Smooth muscle cell (in vitro differentiated cells): ENCODE results near the gene NPAS3. TPM values are rescaled to one million over a fixed set of nuclear protein-coding genes. Genes with fewer than 3 reads are reported as not detected.

Source experiments
- DNase-seq: peaks from one replicate; lab custom pipeline; 2025; ENCODE audit not compliant: unreplicated experiment; lab: John Stamatoyannopoulos, UW
- H2AFZ ChIP-seq: fragments of 200-600 bp; sonication (generic); 2 replicates; pipeline ENCODE4 v1.6.0; 2016; ENCODE audit warnings: antibody characterized with exemption, low read depth, mild to moderate bottlenecking
- H3F3A ChIP-seq: fragments of 200-600 bp; sonication (generic); 2 replicates; pipeline ENCODE4 v1.6.0; 2017; ENCODE audit warnings: antibody characterized with exemption, low read depth
- H3K27ac ChIP-seq: fragments of 200-600 bp; sonication (generic); 2 replicates; pipeline ENCODE4 v1.5.1; 2016; ENCODE audit warnings: low read depth, mild to moderate bottlenecking
- H3K27me3 ChIP-seq: fragments of 200-600 bp; sonication (generic); 2 replicates; pipeline ENCODE4 v1.6.1; 2016; ENCODE audit warnings: low read depth, mild to moderate bottlenecking
- H3K36me3 ChIP-seq: fragments of 200-600 bp; sonication (generic); 2 replicates; pipeline ENCODE4 v1.5.1; 2016; ENCODE audit warnings: low read depth
- H3K4me1 ChIP-seq: fragments of 200-600 bp; sonication (generic); 2 replicates; pipeline ENCODE4 v1.5.1; 2016; ENCODE audit warnings: low read depth
- H3K4me2 ChIP-seq: fragments of 200-600 bp; sonication (generic); 2 replicates; pipeline ENCODE4 v1.6.0; 2016; ENCODE audit warnings: mild to moderate bottlenecking
- H3K4me3 ChIP-seq: fragments of 200-600 bp; sonication (generic); 2 replicates; pipeline ENCODE4 v1.5.1; 2016; ENCODE audit warnings: mild to moderate bottlenecking
- H3K79me2 ChIP-seq: fragments of 200-600 bp; sonication (generic); 2 replicates; pipeline ENCODE4 v1.6.0; 2016; ENCODE audit warnings: low read depth, mild to moderate bottlenecking
- H3K9ac ChIP-seq: fragments of 200-600 bp; sonication (generic); 2 replicates; pipeline ENCODE4 v1.6.0; 2016; ENCODE audit warnings: low read depth
- H3K9me3 ChIP-seq: fragments of 200-600 bp; sonication (generic); replicated peaks from 2 replicates; pipeline ENCODE4 v1.5.1; 2016; ENCODE audit warnings: low read depth
- H4K20me1 ChIP-seq: fragments of 200-600 bp; sonication (generic); 2 replicates; pipeline ENCODE4 v1.6.0; 2016; ENCODE audit warnings: low read depth
- CTCF ChIP-seq: fragments of 200-600 bp; sonication (generic); IDR thresholded peaks from 2 replicates; pipeline ENCODE4 v1.5.1; 2017; ENCODE audit warnings: borderline replicate concordance, mild to moderate bottlenecking, antibody characterized with exemption; ENCODE audit not compliant: insufficient read depth, poor library complexity, severe bottlenecking
- WGBS: methylation state at CpG from one replicate; pipeline ENCODE4 v1.1.7; 2016; ENCODE audit warnings: low lambda C conversion rate; 5-methylcytosine and 5-hydroxymethylcytosine counted together
- polyA plus RNA-seq: library from polyadenylated mRNA; unstranded; fragments of >200 nt; fragmentation: Nextera tagmentation; extraction: Ambion mirVana; gene quantifications from 2 replicates; pipeline ENCODE4 v1.2.1, GENCODE V29; 2016
- total RNA-seq: library from RNA; depleted of rRNA; stranded (reverse); fragments of >200 nt; gene quantifications from 2 replicates; pipeline ENCODE4 v1.2.3, GENCODE V29; 2014

The NPAS3 gene
- total and polyA plus RNA-seq, 2 experiments from 2014 or later, result 0.79 to 2.0 TPM

DNA sequence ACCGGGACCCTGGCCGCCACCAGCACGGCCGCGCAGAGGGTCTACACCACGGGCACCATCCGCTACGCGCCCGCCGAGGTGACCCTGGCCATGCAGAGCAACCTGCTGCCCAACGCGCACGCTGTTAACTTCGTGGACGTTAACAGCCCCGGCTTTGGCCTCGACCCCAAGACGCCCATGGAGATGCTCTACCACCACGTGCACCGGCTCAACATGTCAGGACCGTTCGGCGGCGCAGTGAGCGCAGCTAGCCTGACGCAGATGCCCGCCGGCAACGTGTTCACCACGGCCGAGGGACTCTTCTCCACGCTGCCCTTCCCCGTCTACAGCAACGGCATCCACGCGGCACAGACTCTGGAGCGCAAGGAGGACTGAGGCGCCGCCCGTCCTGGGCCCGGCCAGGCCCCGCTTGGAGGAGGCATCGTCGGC, 862.1 kb downstream of the NPAS3 start:
- 97% methylated on average over 43 of the region's 45 CpGs for WGBS
- no peak for DNase-seq
- Histone ChIP-seq H3K4me2 (no peak overlapping the region), H3K27ac (no peak overlapping the region), H3F3A (no peaks in the 10 kb centered on the region), H3K9ac (no peak overlapping the region), H3K4me1 (no peaks in the 10 kb centered on the region), H3K4me3 (no peak overlapping the region), H3K79me2 (no peaks in the 10 kb centered on the region), H3K27me3 (no peaks in the 10 kb centered on the region), H3K36me3 (no peaks in the 10 kb centered on the region), H3K9me3 (no peaks in the 10 kb centered on the region), H2AFZ (no peak overlapping the region), H4K20me1 (no peaks in the 10 kb centered on the region)
- TF ChIP-seq CTCF, result no peak

DNA sequence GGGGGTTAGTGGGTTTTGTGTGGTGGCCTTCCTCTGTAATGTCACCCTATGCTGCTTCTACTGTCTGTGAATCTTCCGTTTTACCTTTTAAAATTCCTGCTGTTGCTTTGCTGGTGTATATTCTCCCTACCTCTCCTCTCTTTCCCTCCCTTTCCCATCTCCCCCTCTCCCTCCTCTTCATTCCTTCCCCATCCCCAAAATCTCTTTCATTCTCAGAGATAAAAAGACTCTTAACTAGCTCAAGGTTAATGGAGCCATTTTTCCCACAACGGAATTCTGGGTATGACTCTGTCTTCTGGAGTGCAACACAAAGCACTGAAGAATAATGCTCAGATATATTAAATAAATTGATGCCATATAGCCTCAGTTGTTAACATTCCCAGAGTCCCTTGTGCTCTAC, 864.1 kb downstream of the NPAS3 start:
- Histone ChIP-seq H3K27me3 (no peaks in the 10 kb centered on the region), H3K27ac (no peak overlapping the region), H3K4me3 (no peak overlapping the region), H3K9ac (no peak overlapping the region), H3K9me3 (no peaks in the 10 kb centered on the region), H3K36me3 (no peaks in the 10 kb centered on the region), H2AFZ (no peak overlapping the region), H4K20me1 (no peaks in the 10 kb centered on the region), H3K4me2 (no peak overlapping the region), H3K79me2 (no peaks in the 10 kb centered on the region), H3K4me1 (no peaks in the 10 kb centered on the region), H3F3A (no peaks in the 10 kb centered on the region)
- no peak for DNase-seq
- 86% methylated on average over 2 of the region's 2 CpGs for WGBS
- TF ChIP-seq CTCF, result no peak

DNA sequence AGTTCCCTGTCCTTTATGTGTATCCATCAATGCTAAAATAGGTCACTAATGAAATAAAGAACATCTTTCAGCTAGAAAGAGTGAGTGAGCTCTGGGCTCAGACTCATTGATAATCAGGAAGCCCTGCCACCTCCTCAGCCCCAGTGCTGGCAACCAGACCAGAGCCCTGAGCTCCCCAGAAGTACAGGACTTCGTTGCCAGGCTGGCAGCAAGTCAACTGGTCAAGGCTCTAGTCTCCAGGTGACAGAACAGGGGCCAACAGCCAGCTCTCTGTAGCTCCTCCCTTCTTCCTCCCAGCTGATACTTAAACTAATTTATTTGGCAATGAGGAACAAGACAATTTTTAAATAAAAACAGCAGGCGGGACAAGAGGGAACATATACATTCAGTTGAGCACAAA, 866.9 kb downstream of the NPAS3 start:
- no peak for DNase-seq
- no peak overlapping the region for H3K9ac ChIP-seq
- no peaks in the 10 kb centered on the region for H3K4me1 ChIP-seq
- no peak overlapping the region for H3K4me3 ChIP-seq
- no peaks in the 10 kb centered on the region for H3F3A ChIP-seq
- no peaks in the 10 kb centered on the region for H3K27me3 ChIP-seq
- no peaks in the 10 kb centered on the region for H3K9me3 ChIP-seq
- H3K4me2 ChIP-seq, result no peak overlapping the region
- H2AFZ ChIP-seq, result no peak overlapping the region
- no peaks in the 10 kb centered on the region for H3K79me2 ChIP-seq
- H4K20me1 ChIP-seq, result no peaks in the 10 kb centered on the region
- TF ChIP-seq CTCF, result no peak
- H3K27ac ChIP-seq, result no peak overlapping the region
- 73% methylated on average over 2 of the region's 2 CpGs for WGBS
- no peaks in the 10 kb centered on the region for H3K36me3 ChIP-seq

- DNase-seq, result no peak
- H3K4me3 ChIP-seq, result no peak overlapping the region
- no peak overlapping the region for H2AFZ ChIP-seq
- no peak for TF ChIP-seq CTCF
- 95% methylated on average over 2 of the region's 2 CpGs for WGBS
- H3K27me3 ChIP-seq, result no peaks in the 10 kb centered on the region
- no peak overlapping the region for H3K9ac ChIP-seq
- H3K4me1 ChIP-seq, result no peaks in the 10 kb centered on the region
- H3K79me2 ChIP-seq, result no peaks in the 10 kb centered on the region
- no peaks in the 10 kb centered on the region for H3F3A ChIP-seq
- no peaks in the 10 kb centered on the region for H3K9me3 ChIP-seq
- no peak overlapping the region for H3K27ac ChIP-seq
- no peak overlapping the region for H3K4me2 ChIP-seq
- H4K20me1 ChIP-seq, result no peaks in the 10 kb centered on the region
- H3K36me3 ChIP-seq, result no peaks in the 10 kb centered on the region
Observed at GRCh38 chr14:33806905-33807304, 868.2 kb downstream of the NPAS3 start.
